ENCODE data around the gene PDE6B. TPM values are rescaled to one million over a fixed set of nuclear protein-coding genes. Genes with fewer than 3 reads are reported as not detected.
"Not testable (repeated sequence)": the region's sequence is repeated elsewhere in the genome, so short reads cannot be mapped to it uniquely, and the experiment has no call there.

Gene PDE6B
- total RNA-seq, 1 experiment from 2014 or later, result not detected

DNA sequence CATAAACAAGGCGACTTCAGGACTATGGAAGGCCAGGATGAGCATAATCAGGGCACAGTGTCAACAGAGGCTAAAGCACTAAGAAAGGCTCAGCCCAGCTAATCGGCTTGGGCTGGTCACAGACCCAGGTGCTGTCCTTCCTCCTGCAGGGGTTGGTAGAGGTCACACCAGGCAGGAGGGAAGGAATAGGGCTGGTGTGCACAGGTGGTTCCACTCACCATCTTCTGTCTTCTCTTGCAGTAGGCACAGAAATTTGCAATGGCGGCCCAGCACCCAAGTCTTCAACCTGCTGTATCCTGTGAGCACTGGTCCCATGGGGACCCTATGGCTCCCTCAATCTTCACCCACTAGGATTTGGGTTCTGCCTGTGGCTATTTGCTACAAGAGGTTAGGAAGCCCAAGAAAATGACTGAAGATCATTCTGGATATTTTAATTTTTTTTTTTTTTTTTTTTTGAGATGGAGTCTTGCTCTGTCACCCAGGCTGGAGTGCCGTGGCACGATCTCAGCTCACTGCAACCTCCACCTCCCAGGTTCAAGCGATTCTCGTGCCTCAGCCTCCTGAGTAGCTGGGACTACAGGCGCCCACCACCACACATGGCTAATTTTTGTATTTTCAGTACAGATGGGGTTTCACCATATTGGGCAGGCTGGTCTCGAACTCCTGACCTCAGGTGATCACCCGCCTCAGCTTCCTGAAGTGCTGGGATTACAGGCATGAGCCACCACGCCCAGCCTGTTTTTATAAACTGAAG, 44.6 kb downstream of the PDE6B start:
- not testable (repeated sequence) for DNase-seq (ENCODE audit: low spot score)

DNA sequence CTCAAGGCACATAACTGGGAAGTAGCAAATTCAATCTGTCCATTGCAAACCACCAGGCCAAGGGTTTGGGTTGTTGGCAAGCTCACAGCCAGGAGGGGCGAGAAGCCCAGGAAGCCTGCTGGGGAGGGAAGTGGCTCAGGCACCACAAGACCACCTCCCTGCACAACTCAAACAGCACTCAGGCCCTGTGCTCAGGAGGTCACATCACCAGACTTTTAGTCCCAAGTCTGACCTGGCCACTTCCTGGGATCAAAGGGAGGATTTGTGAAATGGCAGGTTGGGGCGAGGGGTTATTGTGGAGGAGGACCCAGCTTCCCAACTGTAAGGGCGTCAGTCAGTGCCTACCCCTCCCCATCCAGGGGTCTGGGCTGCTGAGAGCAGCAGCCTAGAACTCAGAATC, 46.4 kb downstream of the PDE6B start:
- DNase-seq (ENCODE audit: low spot score), result no peak

DNA sequence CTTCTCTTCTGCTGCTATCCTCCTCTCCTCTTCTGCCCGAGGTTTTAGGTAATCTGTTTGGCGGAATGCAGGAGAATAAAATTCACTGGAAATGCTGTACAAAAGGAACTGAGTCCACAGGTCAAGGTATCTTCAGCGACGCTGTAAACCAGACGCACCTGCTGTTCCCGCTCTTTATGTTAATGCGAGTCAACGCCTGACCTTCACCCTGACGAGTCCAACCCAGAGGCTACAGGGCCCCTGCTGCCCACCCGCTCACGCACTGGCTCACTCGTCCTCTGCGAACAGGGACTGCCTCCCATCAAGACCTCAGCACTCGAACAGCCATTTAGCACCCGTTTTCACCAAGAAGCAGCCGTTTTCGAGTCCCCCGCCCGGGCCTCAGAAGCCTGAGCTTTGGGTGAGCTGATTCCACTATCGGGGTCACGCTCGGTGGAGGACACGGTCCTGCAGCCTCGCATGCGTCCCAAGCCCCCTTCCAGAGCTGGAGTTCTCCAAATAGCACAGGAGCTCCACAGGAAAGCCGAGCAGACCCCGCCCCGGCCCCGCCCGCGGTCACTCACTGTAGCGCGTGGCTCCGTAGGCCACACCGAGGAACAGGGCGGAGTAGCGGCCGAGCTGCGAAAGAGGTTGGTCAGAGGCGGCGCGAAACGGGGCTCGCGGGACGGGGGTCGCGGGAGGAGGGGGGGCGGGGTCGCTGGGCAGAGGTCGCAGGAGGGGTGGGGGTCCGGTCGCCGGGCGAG, 48.1 kb downstream of the PDE6B start:
- DNase-seq (ENCODE audit: low spot score), result no peak

DNA sequence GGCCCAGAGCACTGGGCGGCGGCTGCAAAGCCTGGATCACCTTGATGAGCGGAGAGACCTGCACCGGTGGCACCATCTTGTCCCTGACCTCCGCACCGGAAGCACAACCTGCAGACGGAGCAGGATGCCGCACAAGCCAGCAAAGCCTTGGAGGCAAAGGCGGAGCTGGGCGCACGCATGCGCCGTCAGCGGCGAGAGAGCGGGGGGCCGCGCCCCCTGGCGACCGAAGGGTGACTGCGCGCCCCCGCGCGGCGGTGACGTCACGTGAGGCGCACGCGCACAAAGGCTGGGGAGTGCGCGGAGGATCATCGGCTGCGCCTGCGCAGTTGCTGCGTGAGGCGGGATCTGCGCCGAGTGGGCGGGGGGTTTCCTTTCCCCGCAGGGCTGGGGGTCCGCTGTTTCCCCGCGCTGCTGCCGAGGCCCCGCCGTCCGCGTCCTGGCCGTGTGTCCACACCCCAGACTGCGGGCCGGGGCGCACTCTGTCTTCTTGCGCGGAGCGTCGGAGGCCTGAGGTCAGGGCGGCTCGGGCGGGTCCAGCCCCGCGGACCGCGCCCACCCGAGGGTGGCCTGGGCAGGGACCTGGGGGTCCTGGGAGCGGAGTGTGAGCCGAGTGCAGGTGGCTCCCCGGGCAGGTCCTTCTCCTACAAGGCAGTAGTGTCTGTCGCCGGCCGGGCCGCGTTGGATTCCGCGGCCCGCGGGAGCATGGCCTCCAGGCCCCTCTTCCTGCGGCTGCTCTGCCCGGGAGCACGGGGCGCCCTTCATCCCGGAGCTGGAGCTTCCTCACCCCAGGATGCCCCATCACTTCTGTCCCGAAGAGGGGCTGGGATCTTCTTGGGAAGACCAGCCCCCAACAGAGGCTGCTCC, 49.0 kb downstream of the PDE6B start, which contains the start of the genes ATP5ME and MYL5:
ATP5ME (minus strand) TSS at position 105 of the 864 bp plus-strand sequence; CDS start at position 76, 29 bp downstream.
MYL5 (plus strand) TSS at position 371 of the 864 bp plus-strand sequence. CDS start 3,485 bp downstream, outside the sequence.
- peak; percentile 97 for DNase-seq (ENCODE audit: low spot score)

DNA sequence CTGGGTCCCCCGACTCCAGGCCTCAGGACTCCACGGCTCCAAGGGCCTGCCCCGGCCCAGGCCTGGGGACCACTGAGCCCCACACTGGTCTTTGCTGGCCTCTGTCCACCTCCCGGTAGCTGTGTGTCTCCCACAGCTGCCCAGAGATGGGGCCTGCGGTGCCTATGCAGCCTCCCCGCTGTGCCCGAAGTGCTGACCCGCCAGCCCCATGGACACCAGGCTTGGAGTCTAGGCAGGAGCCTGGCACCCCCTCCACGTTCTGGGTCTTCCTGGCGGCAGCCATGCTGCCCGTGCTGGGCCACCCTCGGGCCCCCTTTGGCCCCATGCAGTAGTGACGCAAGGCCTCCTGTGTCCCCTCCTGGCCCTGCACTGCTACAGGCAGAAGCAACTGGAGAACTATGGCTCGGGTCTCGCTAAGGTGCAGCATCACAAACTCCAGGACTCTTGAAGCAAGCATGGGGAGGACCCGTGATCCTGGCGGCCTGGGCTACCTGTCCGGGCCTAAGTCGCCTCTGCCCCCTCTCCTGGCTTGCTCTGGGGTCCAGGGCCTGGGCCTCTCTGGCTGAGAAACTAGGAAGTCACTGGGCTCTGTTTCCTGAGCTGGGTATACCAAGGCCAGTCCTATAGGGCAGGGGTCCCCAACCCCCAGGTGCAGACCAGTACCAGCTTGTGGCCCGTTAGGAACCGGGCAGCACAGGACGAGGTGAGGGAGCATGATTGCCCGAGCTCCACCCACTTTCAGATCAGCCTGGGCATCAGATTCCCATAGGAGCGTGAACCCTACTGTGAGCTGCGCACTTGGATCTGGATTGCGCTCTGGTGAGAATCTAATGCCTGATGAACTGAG, 49.9 kb downstream of the PDE6B start:
- DNase-seq (ENCODE audit: low spot score), result no peak

DNA sequence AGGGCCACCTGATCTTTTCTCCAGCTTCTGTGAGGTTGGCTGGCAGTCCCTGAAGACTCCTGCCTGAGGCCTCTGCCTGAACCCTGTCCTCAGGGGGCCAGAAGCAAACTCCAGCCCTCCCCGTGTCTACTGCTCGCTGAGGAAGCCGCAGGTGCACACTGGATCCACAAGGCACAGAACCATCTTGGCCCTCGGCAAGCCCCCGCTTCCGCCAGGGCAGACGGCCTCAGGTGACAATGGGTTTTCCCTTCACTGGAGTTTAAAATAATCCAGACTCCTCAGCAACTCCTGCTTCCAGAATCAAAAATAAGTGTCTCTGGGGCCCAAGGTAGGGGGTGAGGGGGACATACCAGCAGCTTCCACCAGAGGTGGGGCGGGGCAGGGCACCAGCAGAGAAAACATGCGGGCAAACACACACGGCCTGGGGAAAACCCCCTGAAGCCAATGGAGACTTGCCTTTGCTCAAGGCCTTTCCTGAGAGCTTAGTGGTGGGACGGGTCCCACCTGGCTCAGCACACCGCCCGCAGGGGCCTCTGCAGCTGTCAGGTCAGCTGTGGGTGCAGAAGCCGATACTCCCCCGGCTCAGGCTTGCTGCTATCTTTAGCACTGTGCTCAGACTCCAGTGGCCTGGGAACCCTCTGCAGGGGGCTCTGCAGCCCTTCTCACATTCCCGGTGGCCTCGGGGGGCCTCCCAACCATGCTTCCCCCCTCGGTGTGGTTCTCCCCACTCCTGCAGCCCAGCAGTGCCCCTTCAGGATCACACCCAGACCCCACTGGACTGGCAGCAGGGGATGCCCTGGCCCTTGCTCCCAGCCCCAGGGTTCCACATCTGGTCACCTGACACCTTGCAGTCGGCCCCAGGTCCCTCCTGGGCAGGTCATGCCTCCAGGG, 50.9 kb downstream of the PDE6B start:
- no peak for DNase-seq (ENCODE audit: low spot score)

DNA sequence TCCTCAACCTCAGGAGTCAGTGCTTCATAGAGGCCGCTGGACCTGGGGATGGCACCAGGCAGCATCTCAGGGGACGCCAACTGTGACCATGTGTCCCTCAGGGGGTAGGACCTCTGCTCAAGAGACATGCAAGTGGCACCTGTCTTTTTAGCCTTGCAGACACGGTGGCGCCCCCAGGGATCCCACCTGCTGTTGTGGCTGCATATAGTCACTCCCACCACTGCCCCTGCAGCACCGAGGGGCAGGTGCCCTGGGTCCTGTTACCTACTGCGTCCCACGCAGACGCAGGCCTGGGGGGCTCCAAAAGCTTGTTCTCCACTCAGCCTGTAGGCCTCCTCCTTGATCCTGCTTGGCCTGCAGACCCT, 51.5 kb downstream of the PDE6B start:
- DNase-seq (ENCODE audit: low spot score), result no peak

DNA sequence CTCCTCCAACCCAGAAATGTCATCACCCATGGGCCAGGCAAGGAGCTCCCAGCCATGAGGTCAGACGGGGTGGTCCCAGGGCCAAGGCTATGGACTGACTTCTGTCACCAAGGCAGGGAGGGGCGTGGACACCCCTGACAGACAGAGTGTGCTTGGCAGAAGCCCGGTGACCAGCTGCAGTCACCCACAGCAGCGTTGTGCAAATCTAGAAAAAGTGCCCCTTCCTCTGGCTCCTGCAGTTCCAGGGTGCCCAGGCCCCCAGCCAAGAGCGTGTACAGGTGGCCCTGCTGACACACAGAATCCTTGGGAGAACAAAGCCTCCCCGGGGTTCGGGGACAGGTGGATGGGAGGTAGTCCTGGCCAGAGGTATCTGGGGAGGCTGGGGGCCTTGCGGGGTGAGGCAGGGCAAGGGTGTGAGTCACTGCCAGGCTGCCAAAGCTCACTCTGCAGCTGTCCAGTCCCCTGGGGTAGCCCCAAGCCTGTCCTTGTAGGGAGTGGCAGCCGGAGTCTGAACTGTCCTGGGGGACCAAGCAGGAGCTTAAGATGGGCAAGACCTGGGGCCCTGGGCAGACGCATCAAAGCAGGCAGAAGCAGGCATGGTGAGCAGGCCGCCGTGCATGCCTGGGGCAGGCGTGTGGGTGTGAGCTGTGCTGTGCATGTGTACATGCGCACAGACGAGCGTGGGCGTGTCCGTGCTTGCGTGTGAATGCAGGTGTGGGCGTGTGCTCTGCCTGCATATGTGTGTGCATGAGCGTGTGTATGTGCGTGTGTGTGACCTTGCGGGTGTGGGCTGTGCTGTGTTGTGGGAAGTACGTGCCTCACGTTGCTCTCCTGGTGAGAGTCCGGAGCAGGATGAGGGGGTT, 52.3 kb downstream of the PDE6B start:
- DNase-seq (ENCODE audit: low spot score), result no peak

DNA sequence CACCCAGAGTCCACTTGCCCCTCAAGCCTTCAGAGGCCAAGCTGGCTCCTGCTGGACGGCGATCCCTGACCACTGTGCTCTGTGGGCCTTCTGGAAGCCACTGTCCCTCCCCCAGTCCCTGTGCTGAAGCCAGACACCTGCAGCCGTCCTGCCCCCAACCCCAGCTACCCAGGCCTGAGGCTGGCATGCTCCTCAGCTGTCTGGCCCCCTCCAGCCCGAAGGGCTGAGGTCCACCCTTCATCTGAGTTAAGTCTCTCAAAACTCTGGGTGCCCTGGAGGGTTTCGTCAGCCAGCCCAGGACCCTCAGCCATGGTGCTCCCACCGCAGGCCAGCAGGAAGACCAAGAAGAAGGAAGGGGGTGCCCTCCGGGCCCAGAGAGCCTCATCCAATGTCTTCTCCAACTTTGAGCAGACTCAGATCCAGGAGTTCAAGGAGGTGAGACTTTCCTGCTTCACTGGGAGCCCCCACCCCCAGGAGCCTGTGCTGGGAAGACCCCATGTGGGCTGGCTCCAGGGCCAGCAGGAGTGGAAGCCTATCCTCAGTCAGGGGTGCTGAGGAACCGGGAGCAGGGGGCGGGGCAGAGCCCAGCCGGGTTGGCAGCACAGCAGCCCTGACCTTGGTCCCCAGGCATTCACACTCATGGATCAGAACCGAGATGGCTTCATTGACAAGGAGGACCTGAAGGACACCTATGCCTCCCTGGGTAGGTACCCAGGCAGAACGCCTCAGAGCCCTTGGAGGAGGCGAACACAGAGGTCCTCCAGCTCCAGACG, 53.1 kb downstream of the PDE6B start:
- DNase-seq (ENCODE audit: low spot score), result no peak

DNA sequence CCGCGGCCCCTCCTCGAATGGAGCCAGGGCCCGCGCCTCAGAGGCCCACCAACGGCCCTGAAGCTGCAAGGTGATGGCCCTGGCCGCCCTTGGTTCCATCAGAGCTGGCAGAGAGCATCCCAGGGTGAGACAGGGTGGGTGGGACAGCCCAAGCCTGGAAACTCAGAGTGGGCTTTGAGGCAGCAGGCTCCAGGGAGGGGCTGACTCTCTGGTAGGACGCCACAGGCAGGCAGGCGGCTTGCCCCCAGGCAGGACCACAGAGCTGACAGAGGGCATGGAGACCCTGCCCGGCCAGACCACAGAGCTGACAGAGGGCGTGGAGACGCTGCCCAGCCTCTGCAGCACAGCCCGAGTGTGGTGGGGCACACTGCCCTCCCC, 53.7 kb downstream of the PDE6B start:
- no peak for DNase-seq (ENCODE audit: low spot score)

DNA sequence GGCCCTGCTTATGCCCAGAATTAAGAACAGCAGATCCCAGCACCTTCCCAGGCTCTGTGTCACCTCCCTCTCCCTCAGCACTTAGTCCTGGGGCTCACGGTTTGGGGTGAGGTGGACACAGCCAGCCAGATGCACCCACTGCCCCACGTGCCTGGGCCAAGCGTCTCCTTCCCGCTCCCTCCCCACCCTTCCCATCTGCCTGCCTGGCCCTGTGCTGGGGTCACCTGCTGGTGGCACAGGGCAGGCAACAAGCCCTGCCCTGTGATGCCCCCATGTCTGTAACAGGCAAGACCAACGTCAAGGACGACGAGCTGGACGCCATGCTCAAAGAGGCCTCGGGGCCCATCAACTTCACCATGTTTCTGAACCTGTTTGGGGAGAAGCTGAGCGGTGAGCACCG, 54.3 kb downstream of the PDE6B start:
- no peak for DNase-seq (ENCODE audit: low spot score)

DNA sequence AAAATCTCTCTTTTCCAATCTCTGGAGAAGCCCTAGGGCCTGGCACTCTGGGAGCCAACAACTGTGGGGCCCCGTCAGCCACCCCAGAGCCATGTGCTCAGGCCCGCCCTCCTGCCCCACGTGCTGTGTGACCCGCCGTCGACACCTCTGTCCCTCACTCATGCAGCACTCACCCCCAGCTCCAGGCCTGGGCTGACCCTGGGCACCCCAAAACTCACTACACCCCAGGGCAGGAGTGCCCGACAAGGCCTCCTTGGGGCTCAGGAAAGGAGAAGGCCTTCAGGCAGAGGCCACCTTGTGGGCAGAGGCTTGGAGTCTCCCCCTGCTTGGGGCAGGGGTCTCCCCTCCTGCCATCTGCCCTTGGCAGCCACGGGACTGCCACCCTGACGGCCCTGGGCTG, 54.7 kb downstream of the PDE6B start:
- DNase-seq (ENCODE audit: low spot score), result no peak

DNA sequence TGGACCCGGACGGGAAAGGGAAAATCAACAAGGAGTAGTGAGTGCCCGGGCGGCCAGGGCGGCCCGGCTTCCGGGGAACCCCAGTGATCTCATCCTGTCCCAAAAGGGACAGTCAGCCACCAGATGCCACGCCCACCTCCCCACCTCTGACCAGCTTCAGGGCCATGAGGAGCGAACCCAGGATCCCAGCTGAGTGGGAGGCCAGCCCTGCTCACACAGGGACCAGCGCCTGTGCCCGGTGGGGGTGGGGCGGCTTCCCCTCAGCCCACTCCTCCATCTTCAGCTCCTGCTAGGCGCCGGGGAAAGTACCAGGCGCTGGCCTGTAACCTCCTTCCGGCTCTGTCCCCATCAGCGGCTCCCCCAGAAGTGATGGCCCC, 55.2 kb downstream of the PDE6B start:
- DNase-seq (ENCODE audit: low spot score), result no peak

DNA sequence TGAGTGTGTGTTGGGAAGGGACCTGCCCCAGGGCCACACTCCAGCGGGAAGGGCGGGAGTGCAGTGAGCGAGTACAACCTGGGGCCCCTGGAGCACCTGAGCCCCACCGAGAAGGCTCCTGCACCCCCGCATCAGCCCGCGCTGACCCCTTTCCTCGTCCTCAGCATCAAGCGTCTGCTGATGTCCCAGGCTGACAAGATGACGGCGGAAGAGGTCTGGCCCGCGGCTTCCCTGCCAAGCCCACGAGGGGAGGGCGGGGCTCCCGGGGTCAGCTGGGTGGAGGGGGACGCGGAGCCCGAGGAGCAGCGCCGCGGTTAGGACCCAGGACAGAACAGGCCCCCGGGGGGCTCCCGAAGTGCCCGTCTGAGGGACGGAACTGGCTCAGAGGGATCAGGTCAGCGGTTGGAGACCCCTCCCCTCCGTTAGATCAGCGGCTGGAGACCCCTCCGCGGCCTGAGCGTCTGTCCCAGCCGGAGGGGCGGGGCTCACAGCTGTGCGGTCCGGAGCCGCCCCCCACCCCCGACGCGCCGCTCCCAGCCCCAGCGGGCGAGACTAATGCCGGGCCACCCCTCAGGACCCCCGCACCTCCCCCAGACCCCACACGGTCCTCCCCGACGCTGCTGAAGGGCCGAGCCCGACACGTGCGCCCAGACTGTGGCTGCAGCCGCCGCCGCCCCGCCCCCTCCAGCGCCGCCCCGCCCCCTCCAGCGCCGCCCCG, 55.7 kb downstream of the PDE6B start:
- no peak for DNase-seq (ENCODE audit: low spot score)

DNA sequence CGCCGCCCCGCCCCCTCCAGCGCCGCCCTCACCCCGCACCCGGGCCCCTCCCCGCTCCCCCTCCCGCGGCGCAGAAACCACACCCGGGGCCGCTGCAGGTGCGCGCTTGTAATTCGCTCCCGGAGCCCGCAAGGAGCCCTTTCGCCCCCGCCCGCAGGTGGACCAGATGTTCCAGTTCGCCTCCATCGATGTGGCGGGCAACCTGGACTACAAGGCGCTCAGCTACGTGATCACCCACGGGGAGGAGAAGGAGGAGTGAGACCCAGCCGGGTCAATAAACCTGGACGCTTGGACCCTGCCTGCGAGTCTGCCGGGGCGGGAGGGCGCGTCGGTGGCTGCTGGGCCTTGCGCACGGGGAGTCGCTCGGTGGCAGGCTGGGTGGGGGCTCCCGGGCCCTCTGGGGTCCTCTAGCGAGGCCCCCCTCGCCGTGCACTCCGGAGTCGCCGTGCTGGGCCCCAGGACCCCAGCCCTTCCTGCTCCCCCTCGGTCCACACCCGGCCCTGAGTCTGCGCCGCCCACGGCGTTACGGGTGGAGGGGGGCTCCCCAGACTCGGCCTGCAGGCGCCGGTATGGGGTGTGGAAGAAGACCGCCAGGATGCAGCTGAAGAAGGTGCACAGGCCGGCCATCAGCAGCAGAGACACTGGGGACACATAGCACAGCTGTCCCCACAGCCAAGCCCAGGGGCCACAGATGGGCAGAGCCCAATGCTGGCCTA, 56.5 kb downstream of the PDE6B start:
- no peak for DNase-seq (ENCODE audit: low spot score)

DNA sequence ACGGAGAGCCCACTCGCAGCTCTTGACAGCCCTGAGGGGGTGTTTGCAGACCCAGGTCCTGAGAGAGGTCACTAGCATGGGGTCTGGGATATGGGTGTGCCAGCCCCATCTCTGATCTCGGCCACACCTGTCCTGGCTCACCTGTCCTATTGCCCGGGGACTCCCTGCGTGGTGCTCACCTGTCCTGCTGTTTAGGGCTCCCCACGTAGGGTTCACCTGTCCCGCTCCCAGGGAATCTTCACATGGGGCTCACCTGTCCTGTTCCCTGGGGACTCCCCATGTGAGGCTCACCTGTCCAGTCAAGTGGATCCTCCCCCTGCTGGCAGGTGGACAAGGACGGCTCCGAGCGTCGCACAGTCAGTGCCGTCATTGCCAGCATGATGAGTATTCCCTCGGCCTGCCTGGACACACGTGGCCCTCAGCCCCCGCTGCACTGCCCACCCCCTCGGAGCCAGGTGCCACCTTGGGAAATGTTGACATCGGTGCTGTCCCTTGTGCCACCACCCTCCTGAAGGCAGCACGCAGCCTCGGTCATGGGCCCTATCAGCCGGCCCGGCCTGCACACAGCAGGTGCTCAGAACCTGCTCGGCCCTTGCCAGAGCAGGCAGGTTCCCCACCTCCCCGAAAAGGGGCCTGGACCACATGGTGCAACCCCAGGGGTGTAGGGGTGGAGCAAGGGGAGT, 57.3 kb downstream of the PDE6B start:
- no peak for DNase-seq (ENCODE audit: low spot score)

Measured in H4 (cell line).